ENCODE data around the gene CDKAL1.
"Not testable (repeated sequence)": the region's sequence is repeated elsewhere in the genome, so short reads cannot be mapped to it uniquely, and the experiment has no call there.

The CDKAL1 gene

DNA sequence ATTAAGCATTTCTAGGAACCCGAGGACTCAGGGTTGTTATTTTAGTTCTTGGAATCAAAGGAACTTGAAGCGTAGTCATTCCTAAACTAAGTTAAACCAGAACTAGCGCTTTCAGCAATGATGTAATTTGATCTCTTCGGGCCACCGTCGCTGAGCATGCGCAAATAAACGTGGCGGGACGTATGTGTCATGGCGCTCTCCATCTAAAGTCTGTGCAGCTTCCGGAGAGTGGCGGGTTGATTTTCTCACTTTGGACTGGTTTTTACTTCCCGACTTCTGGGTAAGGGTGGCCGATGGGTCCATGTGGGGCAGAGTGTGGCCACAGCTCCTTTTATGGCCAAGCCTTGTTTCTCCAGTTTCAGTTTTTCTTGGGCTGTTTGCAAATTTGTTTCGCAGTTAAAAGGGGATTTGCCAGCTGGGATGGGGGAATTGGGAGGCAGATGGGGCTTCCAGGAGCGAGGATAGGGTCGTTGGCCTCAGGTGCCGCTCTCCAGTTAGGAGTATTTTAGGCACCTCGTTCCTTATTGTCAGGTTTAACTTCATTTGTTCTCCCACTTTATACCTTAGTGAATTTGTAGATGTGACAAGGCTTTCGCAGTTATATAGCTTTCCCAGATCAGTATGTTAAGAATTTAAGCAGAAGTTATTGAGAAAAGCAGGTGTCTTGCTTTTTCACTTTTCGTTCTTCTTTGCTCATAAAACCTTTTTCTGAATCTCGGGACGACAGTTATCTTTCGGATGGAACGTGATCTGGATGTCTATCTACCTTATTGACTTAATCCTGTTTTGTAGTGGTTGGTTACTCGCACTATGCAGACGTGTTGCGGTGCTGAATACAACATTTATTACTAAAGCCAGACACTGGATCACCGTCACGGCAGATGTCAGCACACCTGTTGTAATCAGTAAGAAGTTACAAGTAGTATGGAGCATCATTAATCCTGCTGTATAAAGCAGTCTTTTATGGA, at the start of gene CDKAL1:
Gene CDKAL1 (plus strand): TSS at position 163 of the 968 bp plus-strand sequence. CDS start 11,894 bp downstream, outside the sequence.
- DNase-seq: peak; percentile 92

DNA sequence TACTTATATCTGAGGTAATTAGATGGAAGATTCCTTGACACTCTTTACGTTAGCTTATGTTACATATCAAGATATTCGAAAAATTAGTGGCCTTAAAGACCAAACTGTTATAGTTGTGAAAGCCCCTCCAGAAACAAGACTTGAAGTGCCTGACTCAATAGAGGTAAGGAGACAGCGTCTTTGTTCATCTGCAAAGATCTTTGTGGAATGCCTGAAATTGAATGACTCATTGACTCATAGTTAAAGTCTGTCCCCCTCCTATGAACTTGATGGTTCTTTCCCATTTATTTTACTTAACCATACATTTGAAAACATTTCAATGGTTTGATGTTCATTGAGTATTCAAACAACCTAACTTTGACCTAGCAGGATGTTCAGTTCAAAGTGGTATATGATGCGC, 47.6 kb upstream of the CDKAL1 start:
- DNase-seq: no peak

GRCh38 chr6:20487669-20488375, 46.4 kb upstream of the CDKAL1 start:
- DNase-seq: no peak

DNA sequence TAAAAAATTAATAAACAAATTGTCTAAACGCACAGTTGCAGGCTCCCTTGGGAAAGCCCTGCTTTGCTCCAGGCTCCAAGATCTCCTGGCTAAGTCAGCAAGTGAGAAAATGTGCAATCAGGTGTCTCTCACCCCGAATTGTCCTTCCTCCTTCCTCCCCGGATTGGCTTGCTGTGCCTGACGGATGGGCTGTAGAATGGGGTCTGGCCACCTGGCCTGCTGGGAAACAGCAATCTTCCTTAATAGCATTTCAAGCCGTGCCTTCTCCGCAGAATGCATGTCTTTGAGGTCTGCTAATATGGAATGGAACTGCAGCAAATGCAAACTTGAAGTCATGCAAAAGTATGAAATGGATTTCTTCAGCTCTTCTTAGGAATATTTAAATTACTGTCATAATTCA, 43.7 kb upstream of the CDKAL1 start:
- DNase-seq: no peak

DNA sequence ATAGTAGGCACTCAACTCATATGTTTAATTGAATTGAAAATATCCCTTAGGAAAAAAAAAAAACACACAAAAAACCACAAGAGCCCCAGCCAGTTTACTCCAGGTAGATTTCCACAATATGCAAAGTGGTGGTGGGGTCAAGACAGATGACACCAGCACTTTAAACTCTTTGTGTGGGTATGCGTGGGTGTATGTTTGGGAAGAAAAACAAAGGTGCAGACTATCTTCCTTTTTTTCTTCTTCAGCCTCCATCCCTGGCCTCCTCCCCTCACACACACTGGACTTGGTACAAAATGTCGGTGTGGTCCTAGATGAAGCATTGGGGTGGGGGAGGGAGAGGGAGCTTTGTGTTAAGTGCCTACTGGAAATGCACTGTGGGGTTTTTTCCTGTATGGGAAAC, 42.2 kb upstream of the CDKAL1 start:
- DNase-seq: no peak

DNA sequence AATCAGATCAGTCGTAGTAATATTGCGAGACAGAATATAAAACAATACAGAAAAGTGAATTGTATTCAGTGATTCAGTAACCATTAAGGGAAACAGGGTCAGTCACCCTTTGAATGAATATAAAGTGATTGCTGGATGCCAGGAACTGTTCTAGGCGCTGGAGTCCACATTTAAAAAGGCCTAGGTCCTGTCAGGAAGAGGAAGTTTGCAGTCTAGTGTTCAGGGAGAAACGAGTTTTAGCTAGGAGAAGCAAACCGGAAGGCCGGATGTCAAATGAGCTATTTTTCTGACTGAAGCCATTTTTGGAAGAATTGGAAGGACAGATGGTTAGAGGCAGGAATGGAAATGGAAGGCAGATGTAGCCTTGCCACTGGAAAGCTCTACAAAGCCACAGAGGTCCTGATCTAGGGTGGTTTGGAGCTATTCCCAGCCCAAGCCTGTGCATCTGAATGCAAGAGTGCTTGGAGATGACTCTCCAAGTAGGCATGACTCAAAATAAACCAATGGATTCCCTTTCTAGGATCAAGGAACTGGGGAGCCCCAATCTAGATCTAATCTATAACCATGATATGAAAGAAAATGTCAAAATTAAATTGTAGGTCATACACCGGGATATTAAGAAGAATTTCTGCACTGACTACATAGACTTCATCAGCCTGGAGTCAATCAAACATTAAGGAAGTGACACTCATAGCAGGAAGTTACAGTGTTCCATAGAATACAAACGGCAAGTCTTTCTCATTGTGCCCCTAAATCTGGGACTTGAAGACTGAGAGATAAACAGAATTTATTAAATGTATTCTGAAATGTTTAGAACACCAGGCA, 36.8 kb upstream of the CDKAL1 start:
- peak; percentile 68 for DNase-seq

DNA sequence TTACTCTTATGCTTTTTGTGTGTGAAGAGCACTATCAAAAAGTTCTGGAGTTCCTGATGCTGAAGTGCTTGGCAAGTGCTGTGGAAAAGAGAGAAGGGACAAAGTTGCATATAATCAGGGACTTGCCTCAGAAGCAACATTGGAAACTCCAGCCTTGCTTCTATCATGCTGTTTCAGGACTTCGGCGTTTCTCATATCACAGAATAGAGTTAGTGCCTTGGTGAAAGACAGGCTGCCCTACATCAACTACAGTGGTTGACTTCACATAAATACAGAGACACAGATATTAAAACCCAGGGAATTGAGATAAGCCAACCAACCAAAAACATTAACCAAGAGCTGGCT, 36.2 kb upstream of the CDKAL1 start:
- DNase-seq: no peak

DNA sequence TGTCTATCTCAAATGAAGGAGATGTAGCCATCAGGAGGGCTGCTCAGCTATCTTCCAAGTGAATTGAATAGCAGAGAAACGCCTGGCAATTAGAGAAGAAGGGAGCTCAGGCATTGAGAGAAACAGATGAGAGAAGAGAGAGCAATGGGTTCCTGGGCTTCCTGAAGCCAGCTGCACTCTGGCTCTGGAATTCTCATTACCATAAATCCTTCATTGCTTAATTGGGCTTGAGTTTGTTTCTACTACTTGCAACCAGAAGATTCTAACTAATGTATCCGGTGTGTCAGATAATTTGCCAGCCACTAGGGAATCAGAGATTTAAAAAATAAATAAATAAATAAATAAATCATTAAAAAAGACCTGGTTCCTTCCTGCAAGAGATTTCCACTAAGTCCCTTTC, 25.0 kb upstream of the CDKAL1 start:
- no peak for DNase-seq

DNA sequence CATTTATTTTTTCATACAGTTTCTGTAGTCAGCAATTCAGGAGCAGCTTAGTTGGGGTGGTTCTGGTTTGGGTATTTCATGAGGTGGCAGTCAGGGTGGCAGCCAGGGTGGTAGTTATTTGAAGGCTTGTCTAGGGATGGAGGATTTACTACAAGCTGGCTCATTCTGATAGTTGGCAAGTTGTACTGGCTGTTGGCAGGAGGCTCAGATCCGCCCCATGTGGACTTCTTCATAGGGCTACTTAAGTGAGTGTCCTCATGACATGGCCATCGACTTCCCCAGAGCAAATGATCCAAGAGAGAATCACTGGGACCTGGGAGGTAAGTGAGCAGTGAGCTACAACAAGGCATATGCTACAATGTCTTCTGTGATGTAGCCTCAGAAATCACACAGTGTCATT, 22.4 kb upstream of the CDKAL1 start:
- DNase-seq: no peak

GRCh38 chr6:20525208-20525607, 9.0 kb upstream of the CDKAL1 start:
- not testable (repeated sequence) for DNase-seq

- DNase-seq: peak; percentile 46
Observed at GRCh38 chr6:20529086-20529448, 5.2 kb upstream of the CDKAL1 start.

- no peak for DNase-seq
Observed at GRCh38 chr6:20532881-20533280, 1.4 kb upstream of the CDKAL1 start.

DNA sequence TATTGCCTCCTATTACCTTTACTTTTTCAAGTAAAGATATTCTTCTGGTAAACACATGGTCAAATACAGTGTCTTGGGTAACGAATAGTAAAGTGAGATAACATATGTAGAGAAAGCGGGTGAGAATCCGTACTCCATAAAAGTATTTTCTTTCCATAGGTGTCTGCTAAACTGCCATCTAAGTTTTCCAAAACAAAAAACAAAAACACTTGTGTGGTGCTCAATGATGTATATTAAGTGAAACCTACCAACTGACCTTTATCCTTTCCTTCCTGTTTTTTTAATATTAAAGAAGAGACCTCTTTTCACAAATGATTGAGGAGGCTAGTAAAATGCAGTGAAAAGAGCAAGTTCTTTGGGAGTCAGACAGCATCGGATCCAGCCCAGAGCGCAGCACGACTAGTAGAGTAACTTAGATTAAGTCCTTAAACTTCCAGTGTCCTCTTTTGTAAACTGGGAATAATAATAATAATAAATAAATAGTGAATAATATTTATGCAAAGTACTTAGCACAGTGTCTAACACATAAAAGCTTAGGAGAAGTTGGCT, 437 bp upstream of the CDKAL1 start:
- no peak for DNase-seq

DNA sequence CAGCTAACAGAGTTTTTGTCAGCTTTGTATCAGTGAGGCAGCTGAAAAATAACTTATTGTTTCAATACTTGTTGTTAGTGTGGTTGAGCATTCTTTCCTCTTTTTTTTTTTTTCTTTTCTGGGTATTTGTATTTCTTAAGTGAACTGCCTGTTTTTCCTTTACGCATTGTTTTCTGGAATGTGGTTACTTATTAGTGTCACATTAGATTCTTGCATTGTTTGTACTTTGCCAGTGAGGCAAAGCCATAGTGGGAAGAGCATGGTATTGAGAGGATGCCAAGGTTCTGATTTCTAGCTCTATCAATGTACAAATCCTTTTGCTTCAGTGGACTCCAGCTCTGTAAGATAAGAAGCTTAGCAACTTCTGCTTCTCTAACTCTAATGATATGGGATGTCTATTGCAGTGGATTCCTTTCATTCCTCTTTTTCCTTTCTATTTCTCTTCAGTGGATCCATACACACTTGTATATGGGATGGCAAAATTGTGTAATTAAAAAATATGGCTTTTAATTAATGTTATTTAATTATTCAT, 3.9 kb downstream of the CDKAL1 start:
- DNase-seq: no peak

DNA sequence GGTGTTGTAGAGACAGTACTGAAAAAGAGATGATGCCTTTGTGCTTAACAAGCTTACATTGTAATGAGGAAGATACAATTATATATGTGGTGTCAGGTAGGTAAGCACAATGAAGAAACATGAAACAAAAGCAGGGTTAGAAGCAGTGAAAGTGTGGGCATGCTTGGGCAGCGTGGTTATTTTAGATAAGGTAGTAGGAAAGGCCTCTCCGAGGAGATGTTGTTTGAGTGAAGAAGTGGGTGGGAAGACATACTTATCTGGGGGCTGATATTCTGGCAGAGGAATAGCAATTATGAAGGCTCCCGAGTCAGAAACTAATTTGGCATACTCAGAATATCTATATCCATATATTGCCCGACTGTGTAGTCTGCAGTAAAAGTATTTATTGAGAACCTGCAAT, 4.7 kb downstream of the CDKAL1 start:
- DNase-seq: no peak

- DNase-seq: no peak
Observed at GRCh38 chr6:20539387-20539786, 5.1 kb downstream of the CDKAL1 start.

DNA sequence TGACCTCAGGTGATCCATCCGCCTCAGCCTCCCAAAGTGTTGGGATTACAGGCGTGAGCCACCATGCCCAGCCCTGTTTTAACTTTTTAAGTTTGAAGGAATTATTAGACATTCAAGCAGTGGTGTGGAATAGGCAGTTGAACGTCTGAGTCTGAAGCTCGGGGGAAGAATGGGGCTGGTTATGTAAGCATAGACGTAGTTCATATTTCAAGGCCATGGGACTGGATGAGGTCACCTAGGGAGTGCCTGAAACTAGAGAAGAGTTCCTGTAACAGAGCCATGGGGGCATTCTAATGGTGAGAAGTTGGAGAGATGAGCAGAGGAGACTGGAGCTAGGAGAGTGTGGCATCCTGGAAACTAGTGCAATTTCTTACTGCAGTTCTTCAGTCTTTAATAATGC, 6.4 kb downstream of the CDKAL1 start:
- no peak for DNase-seq

DNA sequence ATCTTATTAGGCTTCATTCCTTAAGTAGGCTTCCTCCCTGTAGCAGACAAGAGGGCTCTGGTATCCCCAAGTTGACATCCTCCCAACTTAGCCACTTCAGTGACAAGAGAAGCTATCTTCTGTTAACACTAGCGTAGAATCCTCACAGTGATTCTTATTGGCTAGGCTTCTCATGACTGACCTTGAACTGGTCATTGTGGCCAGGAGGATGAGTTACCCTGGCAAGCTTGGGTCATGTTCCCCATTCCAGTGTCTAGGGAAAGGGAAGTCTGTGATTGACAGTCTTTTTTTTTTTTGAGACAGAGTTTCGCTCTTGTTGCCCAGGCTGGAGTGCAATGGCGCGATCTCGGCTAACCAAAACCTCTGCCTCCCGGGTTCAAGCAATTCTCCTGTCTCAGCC, 7.1 kb downstream of the CDKAL1 start:
- no peak for DNase-seq

GRCh38 chr6:20542927-20543602, 8.8 kb downstream of the CDKAL1 start:
- peak; percentile 50 for DNase-seq

DNA sequence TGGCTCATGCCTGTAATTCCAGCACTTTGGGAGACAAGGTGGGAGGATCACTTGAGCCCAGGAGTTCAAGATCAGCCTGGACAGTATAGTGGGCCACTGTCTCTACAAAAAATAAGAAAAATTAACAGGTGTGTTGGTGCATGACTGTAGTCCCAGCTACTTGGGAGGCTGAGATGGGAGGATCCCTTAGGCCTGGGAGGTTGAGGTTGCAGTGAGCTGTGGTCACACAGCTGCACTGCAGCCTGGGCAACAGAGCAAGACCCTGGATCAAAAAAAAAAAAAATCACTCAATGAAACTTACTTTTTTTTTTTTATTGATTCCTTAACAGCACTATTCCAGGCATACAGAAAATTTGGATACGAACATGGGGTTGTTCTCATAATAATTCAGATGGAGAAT, 14.0 kb downstream of the CDKAL1 start:
- no peak for DNase-seq

DNA sequence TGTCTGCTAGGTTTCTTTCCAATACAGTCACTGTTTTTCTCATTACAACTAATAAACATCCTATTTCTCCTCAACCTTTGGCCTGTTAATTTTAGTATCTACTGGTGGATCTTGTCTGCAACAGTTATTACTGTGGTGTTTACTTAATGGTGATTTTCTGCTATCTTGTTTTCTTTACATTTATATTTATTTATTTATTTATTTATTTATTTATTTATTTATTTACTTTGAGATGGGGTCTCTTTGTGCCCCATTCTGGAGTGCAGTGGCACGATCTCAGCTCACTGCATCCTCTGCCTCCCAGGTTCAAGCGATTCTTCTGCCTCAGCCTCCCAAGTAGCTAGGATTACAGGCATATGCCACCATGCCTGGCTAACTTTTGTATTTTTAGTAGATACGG, 15.1 kb downstream of the CDKAL1 start:
- not testable (repeated sequence) for DNase-seq

DNA sequence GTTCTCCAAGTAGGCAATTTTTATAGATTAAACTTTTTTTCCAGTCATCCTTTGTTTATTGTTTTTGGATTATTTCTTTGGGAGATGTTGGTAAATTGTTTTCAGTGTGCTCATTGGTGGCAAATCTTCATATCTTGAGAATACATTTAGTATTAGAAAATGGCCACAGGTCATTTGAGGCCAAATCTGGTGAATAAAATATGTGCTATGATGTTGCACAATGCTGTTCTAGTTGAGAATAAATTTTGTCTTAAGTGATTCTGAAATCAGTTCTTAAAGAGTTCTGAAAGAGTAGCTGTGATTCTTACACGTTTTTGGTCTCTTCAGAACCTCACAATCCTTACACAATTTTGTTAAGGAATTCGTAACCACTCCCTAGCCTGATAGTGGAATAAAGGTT, 20.1 kb downstream of the CDKAL1 start:
- no peak for DNase-seq

All from fibroblast of skin of right quadriceps (primary cell).